ENCODE results near the gene ZMIZ1.

Gene ZMIZ1

DNA sequence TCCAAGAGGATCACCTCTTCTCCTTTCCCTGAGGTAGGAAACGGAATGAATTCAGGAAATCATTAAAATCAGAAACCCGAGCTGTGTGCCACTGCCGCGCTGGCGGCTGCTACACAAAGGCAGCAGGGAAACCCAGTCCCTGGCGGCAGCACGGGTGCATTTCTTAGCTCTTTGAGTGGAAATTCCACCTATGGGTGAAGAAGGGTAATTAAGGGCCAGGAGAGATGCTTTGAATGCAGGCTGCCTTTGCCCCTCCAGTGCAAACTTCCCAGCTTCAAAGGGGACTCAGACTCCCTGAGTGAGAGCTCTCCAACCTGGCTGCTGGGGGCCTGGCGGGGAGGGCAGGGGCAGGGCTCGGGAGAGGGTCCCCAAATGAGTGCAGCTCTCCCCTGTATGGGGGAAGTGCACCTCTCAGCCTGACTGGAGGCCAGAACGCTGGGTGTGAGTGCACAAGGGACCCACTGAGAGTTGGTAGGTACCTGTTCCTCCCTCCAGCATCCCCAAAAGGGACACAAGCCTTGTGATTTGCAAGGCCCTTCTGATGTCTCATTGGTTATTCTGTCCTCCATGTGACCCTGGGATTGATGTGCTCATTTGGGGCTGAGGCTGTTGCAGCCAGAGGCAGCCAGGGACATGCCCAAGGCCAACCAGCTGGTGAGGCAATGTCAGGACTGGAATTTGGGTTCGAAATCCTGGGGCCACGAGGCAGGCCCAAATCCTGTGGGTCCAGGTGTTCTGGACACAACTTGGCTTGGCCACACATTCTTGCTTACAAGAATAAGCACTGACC, 16.3 kb upstream of the ZMIZ1 start:
- DNase-seq (ENCODE audit: low spot score), result no peak

DNA sequence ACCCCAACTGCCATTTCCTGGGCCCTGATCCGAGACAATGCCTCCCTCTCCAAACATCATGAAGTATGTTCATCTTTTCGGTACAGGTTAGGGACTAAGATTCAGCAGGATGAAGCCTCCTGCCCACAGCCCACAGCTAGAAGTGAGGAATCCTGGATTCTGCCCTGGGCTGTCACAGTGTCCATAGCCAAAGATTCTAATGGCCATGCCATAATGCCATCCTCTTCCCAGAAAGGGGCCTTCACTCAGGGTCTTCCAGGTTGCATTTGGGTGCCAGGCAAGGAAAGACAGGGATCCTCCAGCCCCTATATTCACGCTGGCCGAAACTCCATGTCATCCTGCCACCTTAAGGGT, 15.7 kb upstream of the ZMIZ1 start:
- DNase-seq (ENCODE audit: low spot score), result no peak

DNA sequence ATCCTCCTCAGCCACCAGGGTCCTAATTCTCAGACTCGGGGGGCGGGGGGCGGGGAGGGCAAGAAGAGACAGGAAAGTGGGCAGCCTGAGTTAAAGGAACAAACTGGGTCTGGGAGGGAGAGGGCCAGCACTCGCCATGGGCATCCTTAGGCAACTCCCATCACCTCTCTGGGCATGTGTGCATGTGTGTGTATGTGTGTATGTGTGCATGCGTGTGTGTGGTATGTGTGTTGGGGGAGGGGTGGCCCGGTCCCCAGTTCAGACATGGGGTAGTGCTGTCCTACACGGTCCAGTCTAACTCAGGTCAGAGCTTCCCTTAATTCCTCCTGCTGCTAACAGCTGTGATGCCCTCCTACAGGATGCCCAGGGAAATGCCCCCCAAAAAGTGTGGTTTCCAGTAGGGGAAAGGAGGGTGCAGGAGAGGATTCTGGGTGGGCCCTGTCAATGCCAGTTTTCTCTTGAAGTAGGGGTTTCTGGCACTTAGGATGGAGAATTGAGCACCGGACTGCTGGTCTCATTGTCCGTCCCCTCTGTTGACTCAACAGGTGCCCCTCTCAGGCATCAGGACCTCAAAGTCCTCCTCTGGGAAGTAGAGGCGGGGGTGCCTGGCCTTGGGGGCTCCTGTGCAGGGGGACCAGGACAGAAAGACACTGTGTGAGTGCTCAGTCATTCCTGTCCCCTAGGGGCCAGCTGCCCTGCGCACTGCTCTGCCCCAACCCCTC, 15.1 kb upstream of the ZMIZ1 start:
- no peak for DNase-seq (ENCODE audit: low spot score)

DNA sequence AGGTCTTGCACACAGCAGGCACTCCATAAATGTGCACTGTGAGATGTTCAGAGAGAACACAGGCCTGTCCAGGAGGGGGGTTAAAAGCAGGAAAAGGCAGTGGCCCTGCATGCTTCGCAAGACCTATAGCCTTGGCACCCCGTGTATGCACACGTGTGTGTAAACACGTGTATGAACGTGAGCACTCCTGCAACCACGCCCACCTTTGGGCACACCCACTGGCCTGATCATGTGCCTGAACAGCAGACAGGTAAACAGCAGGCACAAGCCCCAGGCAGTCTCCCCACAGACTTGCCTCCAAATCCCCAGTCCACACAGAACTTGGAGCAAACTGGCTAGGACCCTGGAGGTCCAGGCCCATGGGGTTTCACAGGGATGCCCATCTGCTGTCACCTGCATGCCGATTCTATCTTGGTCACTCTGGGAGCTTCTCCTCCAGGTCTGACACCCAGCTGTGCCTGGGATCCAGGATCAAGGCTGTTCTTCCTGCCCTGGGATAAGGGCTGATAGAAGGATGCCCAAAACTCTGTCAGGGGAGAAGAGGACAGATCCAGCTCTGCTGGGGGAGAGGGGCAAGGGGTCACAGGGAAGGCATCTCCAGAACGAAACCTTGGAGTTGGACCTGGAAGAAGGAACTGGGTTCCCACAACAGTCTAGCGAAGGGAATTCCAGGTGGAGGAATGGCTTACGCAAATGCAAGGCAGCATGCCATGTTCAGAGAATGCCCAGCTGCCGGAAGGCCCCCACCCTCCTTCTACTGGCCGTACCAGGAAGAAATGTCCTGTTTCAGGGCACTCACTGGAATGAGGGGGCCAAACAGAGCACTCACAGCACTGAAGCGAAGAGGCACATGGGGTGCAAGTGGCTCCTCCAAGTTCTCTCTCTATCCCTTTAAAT, 14.3 kb upstream of the ZMIZ1 start:
- DNase-seq (ENCODE audit: low spot score), result no peak

DNA sequence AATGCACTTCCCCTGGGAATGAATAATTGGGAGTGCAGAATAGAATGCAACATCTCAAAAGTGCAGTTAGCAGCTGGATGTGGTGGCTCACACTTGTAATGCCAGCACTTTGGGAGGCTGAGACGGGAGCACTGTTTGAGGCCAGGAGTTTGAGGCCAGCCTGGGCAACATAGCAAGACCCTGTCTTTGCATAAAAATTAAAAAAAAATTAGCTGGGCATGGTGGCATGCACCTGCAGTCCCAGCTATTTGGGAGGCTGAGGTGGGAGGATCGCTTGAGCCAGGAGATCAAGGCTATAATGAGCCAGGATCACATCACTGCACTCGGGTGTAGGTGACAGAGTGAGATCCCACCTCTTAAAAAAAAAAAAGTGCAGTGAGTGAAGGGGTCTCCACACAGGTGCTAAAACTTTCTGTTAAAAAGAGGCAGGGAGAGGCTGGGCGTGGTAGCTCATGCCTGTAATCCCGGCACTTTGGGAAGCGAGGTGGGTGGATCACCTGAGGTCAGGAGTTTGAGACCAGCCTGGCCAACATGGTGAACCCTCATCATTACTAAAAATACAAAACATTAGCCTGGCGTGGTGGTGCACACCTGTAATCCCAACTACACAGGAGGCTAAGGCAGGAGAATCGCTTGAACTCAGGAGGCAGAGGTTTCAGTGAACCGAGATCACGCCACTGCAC, 13.5 kb upstream of the ZMIZ1 start:
- DNase-seq (ENCODE audit: low spot score), result no peak

DNA sequence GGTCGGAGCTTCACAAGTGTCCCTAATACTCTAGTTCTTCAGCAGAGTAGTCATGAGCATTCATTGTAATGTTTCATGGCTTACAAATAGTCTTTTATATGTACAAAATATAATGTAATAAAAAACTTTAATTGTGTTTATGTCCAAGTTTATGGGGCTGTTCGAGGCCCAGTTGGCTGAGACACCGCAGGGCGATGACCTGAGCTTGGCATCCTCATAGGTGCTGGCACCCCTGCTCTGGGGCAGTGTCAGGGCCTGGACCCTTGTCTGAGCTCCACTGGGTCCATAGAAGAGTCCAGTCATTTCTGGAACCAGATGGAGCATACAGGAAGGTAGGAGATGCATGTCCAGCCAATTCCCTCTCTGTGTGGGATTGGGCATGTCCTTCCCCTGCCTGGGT, 12.9 kb upstream of the ZMIZ1 start:
- no peak for DNase-seq (ENCODE audit: low spot score)

DNA sequence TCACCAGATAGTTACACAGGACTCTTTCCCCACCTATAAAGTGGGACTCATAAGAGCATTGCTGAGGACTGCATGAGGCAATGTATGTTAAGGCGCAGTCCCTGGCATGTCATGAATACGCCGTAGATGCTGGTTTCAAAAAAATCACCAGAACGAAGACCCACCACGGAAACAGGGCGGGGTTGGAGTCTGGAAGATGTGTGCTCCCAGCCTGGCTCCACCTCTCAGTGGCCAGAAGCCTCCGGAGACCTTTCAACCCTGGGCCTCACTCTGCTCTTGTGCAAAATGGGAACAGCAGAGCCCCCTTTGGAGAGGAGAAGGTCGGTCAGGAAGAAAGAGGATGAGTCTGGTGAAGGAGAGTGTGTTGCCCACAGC, 12.4 kb upstream of the ZMIZ1 start:
- no peak for DNase-seq (ENCODE audit: low spot score)

DNA sequence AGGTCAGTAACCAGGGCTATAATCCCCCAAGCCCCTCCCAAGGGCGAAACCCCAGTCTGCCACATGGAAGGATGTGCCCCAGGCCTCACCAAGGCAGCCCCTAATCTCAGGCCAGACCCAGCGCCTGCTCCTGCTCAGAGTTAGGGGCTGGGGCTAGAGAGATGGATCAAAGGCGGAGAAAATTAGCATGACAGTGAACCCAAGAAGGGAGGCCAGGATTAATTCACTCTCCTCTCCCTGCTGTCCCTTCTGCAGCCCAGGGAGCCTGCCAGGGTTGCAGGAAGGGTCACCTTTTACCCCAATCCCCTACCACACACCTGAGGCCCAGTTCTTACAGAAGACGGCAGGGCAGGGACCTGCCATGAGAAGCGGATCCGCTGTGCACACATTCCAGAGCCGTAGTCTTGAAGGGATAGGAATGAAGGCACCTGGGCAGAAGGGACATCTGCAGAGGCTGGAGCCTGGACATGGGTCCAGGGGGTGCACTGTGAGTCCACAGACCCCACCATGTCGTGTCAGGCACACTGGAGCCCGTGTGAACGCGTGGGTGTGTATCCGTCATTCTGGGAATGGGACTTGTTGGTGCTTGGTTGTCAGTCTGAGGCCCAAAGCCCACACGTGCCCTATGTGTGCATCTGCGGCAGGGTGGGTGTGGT, 11.9 kb upstream of the ZMIZ1 start:
- DNase-seq (ENCODE audit: low spot score), result no peak

DNA sequence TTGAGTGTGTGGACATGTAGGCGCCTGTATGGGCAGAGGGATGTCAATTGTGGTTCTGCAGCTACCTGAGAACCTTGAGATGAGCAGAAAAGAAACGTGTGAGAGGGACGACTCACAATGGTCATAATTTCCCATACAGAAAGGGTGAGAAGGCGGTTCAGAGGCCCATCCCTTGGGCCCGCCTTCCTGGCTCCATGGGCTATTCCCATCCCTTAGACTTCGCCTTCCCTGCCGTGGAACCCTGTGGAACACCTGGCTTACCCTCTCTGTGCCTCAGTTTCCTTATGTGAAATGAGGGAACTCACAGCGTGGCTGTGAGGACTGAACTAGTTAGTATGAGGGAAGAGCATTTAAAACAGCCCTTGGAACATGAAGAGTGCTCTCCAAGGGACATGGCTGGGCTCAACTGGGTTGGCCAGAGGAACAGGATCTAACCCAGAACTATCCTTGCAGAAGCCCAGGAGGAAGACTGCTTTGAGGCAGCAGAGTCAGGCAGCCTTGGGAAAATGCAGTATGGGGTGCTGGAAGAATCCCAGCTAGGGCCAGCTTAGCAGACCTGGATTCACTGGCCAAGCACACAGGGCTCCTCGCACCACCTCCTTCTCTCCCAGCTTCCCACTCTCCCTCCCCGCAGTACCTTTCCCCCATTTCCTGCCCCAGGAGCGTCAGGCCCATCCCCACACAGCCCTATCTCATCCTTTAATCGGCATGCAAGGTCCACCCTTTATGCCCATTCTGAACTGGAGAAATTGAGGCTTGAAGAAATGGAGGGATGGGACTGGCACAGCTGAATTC, 11.1 kb upstream of the ZMIZ1 start:
- DNase-seq (ENCODE audit: low spot score), result no peak

DNA sequence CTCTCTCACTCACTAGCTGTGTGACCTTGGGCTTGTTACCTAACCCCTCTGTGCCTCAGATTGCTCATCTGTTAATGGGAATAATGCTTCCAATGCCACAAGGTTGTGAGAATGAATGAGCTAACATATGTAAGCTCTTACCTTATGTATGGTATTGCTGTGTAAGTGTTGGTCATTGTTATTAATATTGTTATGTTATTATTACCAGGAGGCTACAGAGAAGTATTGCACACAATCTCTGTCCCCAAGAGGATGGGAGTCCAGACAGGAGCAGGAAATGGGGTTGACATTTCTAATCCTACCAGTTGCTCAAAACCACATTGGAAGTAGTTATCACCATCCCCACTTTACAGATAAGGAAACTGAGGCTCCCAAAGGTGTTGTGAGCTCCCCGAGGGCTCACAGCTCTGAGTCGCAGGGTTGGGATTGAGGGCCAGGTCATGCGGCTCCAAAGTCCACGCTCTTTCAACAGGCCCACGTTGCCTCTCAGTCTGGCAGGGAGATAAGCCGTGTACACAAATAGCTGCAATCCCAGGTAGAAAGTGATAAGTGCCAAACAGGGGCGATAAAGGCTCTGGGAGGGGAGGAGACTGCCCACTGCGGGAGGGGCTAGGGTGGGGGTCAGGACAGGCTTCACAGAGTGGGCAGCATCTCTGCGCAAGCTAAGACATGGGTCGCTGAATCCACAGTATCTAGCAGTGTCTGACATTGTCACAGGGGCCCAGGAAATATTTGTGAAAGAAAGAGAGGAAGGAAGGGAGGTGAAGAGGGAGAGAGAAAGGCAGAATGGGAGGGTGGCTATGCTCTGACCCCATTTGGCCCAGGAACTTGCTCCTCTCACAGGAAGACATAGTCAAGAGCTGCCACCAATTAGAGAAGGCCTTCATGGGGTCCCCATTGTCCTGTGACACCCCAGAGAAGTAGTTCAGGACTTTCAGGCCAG, 9.6 kb upstream of the ZMIZ1 start:
- no peak for DNase-seq (ENCODE audit: low spot score)

DNA sequence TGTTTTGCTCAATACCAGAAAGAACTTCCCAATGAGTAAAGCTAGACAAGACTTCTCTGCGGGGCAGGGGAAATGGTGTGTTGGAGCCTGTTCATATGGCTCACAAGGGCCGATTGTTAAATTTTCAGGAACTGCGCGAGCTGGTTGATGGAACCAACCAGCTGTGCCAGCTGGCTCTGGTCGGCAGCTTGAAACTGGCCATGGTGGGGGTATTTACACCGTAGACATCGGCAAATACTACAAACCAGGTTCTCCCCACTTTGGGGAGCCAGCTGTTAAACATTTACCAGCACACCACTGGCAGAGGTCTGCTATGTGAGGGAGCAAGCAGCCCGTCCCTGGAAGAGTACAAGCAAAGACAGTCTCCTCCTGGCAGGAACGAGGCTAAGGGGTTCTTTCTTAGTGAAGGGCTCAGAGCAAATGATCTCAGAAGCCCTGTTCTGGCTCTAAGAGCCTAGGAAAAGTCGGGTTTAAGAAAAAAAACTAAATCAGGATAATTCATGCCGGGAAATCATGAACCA, 8.8 kb upstream of the ZMIZ1 start:
- DNase-seq (ENCODE audit: low spot score), result no peak

DNA sequence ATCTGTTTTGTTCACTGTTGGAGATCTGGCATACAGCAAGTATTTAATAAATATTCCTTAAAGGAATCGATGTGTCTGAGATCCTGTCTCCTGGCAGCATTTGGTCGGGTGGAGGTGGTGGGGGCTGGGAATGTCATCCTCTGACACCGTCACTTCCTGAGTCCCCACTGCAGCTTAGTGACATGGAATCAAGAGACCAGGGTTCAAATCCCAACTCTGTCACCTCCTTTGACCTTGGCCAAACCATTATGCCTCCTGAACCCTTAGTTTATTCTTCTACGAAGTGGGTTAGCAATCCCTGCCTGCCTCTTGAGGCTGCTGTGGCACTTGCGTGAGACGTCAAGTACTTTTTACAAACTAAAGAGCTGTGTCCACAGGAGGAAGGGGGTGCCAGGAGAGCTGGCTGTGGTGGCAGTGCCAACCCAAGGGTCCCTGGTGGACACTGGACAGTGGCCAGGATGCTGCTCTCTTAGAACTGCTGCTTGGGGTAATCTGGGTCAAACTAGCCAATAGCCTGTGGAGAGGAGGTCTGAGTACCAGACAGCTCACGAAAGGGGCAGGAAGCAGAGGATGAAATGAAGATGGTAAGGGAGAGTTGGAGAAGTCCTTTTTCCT, 8.0 kb upstream of the ZMIZ1 start:
- no peak for DNase-seq (ENCODE audit: low spot score)

DNA sequence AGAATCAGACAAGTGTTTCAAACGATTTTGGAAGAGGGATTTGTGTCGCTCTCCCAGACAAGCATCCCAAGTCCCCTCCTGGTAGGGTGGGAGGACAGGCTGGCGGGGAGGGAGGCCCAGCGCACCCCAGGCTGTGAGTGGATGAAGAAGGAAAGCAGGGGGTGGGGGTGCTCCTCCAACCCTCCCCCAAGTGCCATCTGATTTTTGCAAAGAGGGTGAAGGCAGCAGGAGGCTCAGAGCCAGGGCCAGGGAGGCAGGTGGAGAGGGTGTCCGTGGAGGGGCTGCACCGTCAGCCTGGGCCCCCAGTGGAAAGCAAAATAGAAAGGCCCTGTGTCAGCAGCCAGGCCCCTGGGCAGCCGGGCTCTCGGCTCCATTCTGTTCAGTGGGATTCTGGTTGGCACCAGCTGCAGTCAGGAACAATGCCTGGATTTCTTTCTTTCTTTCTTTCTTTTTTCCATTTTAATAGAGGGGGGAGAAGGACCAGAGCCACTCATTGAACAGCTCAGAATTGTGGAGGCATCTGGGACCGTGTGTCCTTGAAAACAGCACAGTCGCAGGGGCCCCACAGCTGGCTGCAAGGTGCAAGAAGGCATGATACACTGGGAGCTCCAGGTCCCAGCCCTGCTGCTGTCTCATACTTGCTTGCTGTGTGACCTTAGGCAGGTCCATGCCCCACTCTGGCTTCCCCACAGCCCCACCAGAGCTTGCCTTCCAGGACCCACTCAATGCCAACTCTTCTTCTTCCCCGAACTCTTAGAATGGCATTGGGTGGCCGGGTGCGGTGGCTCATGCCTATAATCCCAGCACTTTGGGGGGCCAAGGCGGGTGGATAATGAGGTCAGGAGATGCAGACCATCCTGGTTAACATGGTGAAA, 7.1 kb upstream of the ZMIZ1 start:
- DNase-seq (ENCODE audit: low spot score), result no peak

DNA sequence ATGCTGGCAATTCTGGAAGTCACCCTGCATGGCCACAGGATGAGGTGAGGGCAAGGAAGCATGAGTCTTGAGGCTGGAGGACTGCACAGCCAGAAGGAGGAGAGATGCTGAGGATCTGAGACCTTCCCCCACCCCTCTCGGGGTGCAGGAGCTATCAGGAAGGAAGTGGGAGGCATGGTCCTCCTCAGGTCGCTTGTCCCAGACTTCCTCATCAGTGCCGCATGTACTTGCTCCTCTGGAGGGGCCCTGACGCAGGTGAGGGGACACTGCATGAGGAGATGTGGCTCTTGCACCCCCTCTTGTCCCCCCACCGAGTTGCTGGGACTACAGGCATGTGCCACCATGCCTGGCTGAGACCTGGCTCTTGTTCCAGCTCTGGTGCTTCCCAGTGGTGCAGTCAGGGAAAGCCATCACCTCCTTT, 5.7 kb upstream of the ZMIZ1 start:
- no peak for DNase-seq (ENCODE audit: low spot score)

DNA sequence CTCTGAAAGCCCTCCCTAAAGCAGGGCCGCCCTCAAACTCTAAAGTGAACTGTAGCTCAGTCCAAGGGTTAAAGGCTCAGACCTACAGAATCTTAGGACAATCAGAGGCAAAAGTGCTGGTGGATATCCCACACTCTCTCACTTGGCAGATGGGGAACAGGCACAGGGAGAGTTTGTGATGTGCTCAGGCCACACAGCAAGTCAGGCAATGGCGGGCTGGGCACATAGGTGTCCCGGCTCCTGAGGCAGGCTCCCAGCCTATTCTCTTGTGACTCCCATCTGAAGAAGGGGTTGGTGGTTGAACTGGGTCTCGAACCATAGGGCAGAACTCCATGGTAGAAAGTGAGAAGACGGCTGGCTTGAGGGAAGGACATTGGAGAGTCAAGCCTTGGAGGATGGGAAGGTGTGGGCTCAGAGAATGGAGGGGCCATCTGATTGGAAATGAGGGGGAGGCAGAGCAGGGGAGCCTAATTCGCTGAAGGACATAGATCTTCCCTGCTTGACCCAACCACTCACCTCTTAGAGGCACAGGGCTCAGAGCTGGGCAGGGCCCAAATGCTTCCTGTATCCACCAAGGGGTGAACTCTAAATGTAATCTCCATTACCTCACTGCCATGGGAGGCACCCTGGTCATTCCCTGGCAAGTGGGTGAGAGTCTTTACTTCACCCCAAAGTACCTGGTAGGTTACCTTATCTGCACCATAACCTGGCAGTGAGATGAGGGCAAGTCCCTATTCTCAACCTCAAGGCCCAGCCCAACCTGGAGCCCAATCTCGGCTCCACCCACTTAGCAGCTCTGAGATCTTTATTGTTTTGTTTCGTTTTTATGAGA, 4.9 kb upstream of the ZMIZ1 start:
- DNase-seq (ENCODE audit: low spot score), result no peak

DNA sequence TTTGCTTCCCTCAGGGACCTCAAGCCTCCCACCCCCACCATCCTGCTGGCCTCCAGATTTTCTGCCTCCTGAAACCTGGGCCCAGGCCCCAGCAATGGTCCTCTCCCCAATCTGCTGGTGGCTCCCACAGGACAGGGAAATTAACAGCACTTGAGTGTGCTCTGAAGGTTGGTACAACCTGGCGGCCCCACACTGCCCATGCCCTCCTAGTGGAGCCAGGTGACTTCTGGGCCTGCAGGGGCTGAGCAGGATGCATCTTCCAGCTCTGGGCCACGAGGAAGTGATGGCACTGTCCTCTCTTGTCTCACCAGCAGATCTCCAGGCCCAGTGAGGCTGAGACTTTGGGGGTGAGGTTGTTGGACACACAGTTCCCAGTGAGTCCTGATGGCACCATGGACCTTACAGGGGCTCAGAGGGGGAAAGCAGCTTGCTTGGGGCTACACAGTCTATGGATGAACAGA, 3.6 kb upstream of the ZMIZ1 start:
- no peak for DNase-seq (ENCODE audit: low spot score)

DNA sequence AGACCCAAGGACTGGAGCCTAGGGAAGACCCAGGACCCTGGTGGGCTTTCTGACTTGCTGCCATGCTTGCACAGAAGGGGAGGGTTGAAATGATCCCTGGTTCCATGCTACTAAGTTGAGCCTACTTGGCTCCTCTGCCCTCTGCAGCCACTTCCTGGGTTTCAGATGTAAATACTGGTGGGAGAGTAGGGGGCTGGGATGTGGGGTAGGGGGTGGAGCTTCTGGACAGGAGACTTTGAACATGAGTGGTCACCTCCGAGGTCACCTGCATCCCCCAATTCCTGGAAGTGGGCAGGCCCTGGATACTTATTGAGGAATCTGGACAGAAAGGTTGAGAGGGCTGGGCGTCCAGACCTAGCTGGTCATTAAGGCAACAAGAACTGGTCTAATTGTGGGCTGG, 2.9 kb upstream of the ZMIZ1 start:
- DNase-seq (ENCODE audit: low spot score), result no peak

All from AG20443 (cell line).